ENCODE data around the gene EEF1AKMT3. TPM values are rescaled to one million over a fixed set of nuclear protein-coding genes. Genes with fewer than 3 reads are reported as not detected.
"Not testable (repeated sequence)": the region's sequence is repeated elsewhere in the genome, so short reads cannot be mapped to it uniquely, and the experiment has no call there.

EEF1AKMT3 gene
- polyA plus RNA-seq, 5 donors = 15.6 to 18.6 (median 17.2) TPM

GRCh38 chr12:57816001-57816854, 43.8 kb downstream of the EEF1AKMT3 start:
- DNase-seq = no peak

GRCh38 chr12:57816855-57817151, 44.4 kb downstream of the EEF1AKMT3 start:
- DNase-seq = no peak

DNA sequence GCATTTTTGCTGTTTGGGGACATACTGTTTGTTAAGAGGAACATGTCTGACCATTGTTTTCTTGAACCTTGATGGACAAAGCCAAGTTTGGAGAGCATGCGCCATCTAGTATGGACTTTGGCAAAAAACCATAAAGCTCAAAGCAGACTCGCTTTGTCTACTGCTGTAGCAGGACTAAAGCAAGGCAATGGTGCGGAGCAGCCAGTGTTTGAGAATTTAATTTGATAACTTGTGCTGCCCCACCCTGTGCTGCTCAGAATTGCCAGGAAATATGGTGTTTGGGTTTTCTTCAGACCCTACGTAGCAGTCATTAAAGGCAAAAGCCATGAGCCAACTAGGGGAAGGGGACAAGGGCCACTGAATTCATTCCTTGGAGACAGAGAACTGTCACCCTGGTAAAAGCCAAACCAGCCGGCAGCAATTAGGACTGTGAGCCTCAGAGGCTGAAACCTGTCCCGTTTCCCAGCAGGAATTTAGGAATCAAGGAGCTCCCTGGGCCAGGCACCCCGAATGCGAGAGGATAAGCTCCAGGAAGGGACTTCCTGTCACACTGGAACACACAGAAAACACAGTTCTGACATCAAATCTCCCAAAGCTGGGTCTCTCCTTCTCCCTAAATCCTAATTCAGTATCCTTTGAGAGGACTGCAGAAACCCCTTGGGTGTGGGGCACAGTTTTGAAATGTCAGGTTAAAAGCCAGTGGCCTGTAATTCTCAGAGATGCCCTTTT, 45.0 kb downstream of the EEF1AKMT3 start:
- no peak for DNase-seq

- not testable (repeated sequence) for DNase-seq
These were observed 45.5 kb downstream of the EEF1AKMT3 start for GRCh38 chr12:57817990-57818331.

- DNase-seq = not testable (repeated sequence)
These were observed 47.7 kb downstream of the EEF1AKMT3 start for GRCh38 chr12:57820119-57820518.

GRCh38 chr12:57821015-57821414, 48.6 kb downstream of the EEF1AKMT3 start:
- not testable (repeated sequence) for DNase-seq

GRCh38 chr12:57821474-57822214, 49.2 kb downstream of the EEF1AKMT3 start:
- DNase-seq = no peak

- DNase-seq = no peak
These were observed 50.1 kb downstream of the EEF1AKMT3 start for GRCh38 chr12:57822392-57823130.

DNA sequence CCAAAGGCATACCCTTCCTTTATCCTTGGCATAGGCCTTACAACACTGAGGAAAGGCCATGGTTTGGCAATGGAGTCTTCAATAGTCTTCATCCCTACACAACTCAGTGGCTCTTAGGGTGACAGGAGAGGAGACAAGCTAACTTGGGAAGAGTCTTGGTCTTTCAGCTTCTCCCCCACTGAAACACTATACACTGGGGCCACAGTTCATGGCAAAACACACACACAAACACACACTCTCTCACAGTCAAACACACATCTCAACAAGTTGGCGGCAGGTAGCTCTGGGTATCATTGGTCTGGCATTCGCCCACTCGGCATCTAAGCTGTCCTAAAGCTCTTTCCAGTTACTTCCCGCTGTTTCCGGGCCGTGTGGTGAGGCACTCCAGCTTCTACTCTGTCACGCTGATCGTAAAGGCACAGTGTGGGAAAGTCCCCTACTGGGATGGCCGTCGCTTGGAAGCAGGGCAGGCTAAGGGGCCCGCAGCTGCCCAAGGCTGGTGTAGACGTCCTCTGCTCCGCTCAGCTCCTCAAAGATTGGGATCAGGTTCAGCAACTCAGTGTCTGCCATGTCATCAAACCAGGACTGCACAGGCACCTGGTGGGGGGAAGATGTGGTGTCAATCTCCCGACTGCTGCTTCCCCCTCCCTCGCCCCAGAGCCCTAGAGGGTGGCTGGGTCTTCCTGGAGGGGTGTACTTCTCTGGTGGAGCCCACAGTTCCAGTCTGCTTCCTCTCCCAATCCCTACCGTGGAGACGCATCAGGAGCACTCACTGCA, 50.9 kb downstream of the EEF1AKMT3 start:
- no peak for DNase-seq

DNA sequence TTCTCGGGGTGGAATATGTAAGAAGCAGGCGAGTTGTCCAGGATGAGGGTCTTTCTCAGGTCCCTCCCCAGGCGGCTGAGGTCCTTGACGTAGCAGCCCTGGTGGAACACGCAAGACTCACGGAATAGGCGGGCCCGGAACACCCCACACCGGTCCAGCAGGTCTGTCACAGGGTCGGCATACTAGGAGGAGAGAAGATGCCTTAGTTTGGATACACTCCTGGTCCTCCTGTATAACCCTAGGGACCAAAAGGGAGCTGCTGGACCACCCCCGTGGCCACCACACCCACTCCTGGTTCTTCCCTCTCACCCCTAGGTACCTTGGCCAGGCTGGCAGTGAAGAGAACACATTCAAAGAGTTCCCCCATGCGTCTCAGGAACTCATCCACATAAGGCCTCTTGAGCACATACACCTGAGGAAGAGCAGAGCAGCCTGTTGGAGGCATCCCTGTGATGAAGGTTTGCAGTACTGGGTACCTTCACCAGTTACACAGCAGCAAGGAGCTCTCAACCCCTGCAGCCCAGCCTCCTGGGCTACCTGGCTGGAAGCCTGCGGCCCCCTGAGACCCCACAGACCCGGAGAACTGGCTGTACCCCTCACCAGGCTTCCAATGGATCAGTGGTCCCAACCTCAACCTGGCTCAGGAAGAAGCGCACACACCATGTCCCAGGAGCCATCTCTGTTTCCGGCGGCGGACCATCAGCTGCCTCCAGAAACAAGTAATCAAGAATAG, 51.7 kb downstream of the EEF1AKMT3 start:
- DNase-seq = no peak

DNA sequence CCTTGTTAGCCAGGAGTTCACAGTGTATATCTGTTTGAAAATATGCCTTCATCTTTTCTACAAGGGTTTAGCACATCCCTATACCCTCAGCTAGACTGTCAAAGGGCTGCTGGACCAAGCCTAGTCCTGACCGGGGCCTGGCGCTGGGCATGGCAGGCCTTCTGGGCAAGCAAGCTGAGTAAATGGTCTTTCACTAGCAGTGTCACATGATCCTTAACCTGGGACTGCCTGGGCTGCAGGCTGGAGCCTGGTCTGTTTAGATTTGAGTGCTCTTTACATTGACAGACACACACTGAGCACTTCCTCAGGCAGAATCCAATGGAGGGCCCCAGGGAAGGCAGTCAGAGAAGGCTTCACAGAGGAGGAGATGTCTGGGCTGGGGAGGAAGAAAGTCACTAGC, 53.0 kb downstream of the EEF1AKMT3 start:
- DNase-seq = no peak

DNA sequence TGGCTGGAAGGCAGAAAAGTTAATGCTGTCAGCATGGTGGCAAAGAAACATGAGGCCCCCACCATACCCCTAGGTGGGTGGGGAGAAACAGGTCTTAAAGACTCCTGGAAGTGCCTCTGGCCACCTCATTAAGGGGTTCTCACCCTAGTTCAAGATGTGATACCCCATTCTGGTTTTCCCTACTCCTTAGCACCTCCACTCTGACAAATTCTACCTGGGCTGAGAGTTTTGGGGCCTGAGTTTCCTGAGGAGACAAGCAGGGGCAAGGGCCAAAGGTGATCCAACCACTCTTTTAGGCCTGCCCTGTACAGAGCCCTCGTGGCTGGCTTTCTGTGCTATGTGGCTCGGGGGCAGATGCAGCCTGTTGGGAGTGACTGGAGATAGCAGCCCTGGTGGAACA, 54.0 kb downstream of the EEF1AKMT3 start:
- no peak for DNase-seq

GRCh38 chr12:57826966-57827365, 54.6 kb downstream of the EEF1AKMT3 start:
- DNase-seq = no peak

DNA sequence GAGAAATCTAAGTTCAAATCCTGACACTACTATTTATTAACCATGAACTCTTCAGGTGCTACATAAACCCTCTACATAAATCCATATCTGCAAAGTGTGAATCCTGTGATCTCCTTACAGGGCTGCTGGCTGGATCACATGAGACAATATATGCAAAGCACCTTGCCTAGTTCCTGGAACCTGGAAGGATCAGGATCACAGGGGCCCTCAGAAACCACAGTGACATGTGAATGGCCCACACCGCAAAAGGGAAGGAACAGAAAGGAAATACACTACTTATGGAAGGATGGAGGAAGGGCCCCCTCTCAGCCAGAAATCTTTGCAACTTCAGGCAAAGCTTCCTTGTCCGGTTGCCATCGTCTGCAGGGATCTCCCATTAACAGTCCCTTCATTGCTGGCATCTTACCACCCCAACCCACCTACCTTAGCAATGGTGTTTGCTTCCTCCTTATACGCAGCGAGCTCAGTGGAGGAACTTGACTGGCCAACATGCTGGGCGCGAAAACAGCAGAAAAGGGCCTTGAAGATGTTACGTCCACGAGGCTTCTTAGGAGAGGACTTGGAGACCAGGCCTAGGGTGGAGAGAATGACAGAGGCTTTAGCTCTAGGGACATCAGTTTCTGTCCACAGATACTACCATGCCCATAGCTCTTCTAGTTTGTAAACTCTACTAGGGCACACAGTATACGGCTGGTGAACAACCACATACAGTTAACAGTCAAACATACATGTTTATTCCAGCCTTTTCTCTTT, 56.8 kb downstream of the EEF1AKMT3 start:
- DNase-seq = no peak

DNA sequence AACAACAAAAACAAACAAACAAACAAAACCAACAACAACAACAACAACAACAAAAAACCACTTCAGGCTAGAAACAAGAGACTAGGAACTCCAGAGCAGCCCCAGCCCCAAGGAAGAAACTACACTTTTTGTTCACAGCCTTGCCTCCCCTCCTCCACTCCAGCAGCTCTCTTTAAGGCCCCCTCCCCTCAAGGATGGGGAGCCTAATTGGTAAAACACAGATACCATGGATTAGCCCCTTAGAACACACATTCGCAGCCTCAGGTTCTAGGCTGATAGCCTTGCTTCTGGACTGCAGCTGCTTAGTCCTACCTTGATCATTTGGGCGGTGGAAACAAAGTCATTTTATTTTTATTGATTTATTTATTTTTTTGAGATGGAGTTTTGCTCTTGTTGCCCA, 58.0 kb downstream of the EEF1AKMT3 start:
- no peak for DNase-seq

Measured in right lung (tissue), 5 donors.